HG03039 (cell line): ENCODE data around the gene SLC39A11.
A peak's percentile ranks its signal among the peaks of the same experiment; 100 is the strongest.
"Not testable (repeated sequence)": the region's sequence is repeated elsewhere in the genome, so short reads cannot be mapped to it uniquely, and the experiment has no call there.

ENCODE experiments used
- ATAC-seq: cut with Tn5 transposase; IDR thresholded peaks from one replicate; pipeline ENCODE4 v1.9.1; 2021; ENCODE audit warnings: mild to moderate bottlenecking, moderate library complexity; ENCODE audit not compliant: unreplicated experiment

Gene SLC39A11, protein sequence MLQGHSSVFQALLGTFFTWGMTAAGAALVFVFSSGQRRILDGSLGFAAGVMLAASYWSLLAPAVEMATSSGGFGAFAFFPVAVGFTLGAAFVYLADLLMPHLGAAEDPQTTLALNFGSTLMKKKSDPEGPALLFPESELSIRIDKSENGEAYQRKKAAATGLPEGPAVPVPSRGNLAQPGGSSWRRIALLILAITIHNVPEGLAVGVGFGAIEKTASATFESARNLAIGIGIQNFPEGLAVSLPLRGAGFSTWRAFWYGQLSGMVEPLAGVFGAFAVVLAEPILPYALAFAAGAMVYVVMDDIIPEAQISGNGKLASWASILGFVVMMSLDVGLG

DNA sequence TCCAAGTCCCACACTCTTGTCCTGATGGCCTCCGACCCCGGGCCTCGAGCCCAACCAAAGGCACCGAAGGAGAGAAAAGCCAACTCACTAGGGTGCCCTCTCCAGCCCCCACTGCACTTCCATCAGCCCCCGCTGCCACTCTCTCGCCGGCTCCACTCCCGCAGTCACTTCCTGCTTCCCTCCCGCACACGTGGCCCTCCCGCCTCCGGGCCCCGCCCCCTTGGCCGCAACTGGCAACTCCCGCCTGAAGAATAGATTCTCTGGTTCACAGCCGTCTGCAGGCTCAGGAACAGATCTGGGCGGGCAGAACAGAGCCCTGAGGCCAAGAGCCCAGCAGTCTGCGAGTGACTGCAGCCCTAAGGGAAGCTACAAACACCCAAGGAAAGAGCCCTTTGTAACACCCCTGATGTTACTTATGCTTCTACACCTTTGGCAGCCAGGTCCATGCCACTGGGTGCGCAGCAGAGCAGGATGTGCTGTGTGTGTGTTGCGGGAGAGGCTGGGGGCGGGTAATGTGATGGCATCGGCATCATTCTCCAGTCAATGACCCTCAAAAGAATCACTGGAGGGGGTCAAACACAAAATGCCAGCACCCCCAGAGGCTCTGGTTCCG is at the start of gene SLC39A11:
Gene SLC39A11 (minus strand): TSS at position 166 of the 613 bp plus-strand sequence. CDS start 3,924 bp downstream, outside the sequence.
- ATAC-seq: peak; percentile 93

DNA sequence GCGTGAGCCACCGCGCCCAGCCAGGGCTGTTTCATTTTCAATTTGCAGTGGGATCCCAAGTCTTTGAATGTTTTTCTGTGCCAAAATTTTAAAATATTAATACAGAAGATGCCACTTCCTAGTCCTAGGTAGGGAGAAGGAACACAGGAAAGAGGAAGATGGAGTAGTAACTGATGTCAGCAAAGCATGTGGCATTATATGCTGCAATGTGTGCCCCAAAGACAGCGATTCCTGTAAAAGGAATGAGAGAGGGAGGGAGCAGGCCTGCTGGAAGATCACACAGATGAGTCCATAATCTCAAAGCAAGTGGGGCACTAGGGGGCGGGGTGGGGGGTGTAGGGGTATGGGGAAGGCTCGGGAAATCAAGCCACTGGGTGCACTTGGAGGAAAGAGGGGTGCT is 48.9 kb upstream of the SLC39A11 start:
- ATAC-seq: no peak

DNA sequence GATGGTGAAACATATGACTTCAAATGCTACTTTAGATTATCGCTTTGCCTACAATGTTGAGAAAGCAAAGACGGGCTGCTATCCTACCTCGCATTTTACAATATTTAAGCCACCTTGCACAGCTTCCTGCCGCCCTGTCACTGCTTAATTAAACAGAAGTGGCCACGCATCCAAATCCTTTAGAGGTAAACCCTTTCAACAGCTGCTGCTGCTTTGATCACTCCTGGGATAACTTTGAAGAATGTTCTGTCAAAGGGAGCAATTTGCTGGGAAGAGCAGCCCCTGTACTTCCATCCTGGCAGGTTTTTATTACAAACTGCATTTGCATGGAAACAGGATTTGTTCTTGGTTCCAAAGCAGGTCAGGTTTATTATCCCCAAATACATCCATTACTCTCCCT is 48.1 kb upstream of the SLC39A11 start:
- no peak for ATAC-seq

DNA sequence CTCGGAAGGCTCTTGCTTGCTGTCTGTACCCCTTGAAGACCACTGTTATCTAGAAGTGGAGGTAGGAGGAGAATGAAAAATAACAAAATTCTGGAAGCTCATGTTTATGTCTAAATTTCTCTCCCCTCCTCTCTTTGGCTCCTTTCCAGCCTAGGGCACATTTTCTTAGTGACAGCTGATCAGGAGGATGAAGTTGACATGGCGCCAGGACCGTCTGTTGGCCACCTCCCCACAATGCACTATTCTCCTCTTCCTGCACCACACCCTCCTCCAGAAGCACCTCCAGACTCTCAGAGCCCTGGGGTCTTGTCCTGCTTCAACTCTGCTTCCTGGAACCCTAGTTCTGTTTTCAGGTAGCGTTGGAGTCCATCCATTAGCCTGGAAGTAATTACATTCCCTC is 46.8 kb upstream of the SLC39A11 start:
- ATAC-seq: no peak

DNA sequence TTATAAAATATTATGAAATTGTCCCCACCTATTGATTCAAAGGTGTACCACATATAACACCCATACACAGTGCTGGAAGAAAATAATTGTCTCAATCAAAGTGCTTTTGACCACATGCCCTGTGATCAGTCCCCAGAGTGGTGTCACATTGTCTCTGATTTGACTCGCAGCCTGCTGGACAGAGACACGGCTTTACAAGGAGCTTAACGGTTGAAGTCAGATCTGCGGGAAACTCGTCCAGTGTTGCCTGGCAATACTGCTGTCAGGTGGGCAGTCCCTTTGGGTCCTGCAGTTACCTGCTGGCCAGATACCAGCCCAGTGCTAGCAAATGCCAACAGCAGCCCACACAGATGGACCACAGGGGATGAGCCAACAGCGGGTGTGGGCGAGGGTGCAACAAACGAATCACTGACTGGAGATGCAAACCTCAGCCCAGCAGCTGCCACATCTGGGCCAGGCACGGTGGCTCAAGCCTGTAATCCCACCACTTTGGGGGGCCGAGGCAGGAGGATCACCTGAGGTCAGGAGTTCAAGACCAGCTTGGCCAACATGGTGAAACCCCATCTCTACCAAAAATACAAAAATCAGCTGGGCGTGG is 46.2 kb upstream of the SLC39A11 start:
- ATAC-seq: no peak

DNA sequence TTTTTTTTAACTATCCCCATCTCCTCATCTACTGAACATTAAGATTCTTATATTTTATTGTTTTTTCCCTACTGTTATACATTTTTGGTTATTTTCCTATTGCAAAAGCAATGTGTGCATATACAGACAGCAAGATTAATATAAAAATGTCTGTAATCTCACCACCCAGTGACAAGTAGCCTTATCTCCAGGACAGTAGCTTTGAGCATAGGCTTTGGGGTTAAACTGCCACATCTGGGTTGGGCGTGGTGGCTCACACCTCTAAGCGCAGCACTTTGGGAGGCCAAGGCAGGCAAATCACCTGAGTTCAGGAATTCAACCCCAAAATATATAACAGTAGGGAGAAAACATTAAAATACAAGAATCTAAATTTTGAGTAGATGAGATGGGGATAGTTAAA is 44.9 kb upstream of the SLC39A11 start:
- ATAC-seq: no peak

DNA sequence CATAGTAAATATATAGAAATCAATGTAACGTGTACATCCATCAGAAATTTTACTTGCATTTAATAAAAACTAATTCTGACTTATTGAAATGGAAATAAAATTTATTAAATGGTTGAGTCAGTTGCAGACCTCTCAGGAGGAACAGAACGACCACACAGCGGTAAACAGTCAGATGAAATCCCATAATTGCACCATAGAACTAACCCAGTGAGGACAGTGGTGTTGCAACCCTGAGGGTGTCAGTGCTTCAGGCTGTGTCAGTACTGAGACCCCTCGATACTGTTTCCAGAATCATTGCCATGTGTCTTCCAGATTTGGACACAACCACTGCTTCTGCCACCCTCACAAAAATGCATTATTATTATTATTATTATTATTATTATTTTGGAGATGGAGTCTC is 43.3 kb upstream of the SLC39A11 start:
- ATAC-seq: no peak

DNA sequence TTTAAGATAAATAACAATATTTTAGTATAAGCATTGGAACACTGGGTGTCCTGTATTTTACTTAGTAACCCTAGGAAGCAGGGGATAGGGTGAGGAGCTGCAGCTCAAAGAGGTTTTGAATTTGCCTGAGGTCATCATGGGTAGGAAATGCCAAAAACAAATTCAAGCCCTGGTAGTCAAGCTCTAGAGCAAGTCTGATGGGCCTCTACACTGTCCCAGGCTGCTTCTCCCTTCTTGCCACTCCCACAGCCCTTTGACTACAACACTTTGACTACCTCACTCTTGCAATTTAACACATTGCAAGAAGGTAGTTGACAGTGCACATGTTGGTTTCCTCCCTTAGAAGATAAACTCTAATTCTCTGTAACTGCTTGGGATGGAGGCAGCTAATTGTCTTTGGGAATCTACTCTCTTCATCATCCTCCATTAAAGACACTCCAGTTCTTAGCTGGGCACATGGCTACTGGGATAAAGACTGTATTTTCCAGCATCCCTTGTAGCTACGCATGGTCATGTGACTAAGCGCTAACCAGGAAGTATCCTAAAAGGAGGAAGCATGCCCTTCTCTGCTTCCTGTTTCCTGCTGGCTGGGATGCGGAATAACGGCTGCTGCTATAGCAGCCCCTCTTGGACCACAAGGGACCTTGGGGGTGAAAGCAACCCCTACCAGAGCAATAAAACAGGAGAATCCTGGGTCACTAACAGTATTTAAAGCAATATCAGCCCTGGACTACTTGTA is 41.6 kb upstream of the SLC39A11 start:
- ATAC-seq: no peak

DNA sequence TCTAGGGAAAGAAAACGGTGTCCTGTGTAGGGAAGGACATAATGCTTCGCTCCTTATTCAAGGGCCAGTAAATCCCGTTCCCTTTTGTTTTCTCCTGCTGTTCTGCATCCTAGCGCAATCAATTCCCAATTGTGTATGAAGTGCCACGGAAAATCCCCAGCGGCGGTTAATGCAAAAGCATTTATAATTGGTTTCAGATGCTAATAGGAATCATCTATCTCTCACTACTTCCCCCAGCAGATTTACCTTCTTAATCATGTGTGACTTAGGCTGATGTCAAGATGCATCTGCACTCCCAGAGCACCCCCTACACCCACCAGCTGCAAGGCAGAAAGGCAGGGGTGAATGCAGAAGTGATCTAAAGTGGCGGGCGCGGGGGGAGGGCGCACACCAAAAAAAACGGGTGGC is 39.6 kb upstream of the SLC39A11 start:
- ATAC-seq: no peak

DNA sequence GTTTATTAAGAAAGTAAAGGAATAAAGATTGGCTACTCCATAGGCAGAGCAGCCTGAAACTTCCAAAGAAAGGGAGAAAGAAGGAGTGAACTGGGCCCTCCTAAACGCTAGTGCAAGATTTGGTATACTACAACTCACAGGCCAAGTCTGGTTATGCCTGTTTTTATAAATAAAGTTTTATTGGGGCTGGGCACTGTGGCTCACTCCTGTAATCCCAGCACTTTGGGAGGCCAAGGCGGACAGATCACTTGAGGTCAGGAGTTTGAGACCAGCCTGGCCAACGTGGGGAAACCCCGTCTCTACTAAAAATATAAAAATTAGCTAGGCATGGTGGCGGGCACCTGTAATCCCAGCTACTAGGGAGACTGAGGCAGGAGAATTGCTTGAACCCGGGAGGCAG is 39.0 kb upstream of the SLC39A11 start:
- ATAC-seq: not testable (repeated sequence)

DNA sequence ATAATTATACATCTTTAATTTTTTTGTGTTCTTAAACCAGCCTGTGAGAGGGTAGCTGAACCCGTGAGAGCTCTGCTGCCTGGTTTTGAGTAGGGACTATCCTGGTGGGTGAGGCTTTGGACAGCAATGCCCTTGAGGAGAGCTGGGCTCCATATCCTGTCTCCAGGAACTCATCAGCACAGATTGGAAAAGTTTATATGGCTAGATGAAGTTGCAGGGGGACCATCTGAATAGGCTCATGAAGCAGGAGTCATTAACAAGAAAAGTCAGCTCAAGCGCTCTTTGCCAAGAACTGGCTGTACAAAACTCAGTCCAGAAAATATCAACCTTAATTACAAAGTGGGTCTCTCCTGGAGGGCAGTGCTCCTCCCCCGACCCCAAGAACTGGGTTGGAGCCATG is 38.5 kb upstream of the SLC39A11 start:
- no peak for ATAC-seq

DNA sequence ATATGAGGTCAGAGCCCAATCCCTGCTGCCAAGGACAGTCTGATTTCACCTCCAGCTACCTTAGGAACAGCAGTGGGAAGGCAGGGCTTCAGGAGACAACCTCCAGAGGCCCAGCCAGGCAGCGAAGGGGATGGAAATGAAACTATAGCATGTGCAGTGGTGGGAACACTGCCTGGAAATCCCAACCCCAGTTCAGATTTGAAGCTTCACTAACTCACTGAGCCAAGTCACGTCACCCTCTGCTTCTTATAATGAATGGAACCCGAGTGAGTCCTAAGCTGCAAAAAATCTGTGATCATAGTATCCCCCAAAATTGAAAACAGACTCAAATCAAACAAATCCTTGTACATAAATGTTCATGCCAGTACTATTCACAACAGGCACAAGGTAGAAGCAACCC is 36.0 kb upstream of the SLC39A11 start:
- ATAC-seq: no peak

DNA sequence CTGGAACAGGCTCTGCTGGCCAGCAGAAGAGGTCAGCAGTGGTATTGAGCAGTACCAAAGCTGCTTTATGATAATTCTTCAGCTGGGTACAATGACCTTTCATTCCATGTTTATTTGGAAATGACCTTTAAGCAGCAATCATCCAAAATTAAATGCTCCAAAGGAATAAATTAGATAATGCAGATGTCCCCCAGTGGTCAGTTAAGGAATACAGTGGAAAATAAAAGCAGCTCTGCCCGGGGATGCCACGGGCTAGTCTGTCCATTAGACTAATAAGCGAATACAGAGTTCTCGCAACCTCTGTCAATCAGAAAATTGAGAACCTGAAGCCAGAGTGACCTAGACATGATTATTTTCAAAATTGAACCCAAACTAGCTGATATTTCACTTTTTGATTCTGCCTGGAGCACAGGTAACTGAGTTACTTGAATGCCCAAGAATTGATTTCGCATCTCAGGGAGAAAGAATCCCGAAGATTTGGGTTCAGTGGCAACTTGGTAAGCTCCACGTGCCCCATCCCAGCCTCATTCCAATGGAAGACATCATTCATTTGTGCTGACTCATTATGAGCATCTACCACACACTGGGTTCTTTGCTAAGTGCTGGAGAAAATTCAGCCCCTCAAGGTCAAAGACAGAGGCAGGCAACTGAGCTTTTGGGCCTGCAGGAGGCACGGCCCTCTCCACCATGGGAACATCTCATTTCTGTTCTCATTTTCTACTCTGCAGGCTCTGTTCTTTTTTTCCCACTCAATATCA is 34.4 kb upstream of the SLC39A11 start:
- no peak for ATAC-seq

DNA sequence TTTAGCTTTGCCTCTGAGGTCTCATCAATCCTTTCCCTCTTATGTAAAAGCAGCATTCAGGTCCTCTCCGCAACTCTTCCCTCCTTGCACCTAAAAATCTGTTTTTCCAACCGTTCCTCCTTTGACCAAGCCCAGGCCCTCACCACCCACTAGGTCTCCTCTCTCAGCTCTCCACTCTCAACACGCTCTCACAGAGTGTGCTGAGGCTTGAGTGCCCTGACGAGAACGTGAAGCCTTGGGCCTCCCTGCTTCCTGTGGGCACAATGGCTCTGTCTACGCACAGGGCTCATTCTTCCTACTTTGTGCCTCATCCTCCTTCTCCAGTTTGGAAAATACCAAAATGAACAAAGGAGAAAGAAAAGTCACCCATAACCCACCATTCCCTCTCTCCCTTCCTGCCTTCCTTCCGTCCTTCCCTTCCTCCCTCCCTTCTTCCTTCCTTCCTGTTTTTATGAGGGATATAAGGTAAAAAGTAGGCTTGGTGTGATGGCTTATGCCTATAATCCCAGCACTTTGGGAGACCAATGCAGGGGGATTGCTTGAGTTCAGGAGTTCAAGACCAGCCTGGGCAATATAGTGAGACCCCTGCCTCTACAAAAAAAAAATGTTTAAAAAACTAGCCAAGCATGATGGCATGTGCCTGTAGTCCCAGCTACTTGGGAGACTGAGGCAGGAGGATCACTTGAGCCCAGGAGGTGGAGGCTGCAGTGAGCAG is 31.3 kb upstream of the SLC39A11 start:
- ATAC-seq: no peak

DNA sequence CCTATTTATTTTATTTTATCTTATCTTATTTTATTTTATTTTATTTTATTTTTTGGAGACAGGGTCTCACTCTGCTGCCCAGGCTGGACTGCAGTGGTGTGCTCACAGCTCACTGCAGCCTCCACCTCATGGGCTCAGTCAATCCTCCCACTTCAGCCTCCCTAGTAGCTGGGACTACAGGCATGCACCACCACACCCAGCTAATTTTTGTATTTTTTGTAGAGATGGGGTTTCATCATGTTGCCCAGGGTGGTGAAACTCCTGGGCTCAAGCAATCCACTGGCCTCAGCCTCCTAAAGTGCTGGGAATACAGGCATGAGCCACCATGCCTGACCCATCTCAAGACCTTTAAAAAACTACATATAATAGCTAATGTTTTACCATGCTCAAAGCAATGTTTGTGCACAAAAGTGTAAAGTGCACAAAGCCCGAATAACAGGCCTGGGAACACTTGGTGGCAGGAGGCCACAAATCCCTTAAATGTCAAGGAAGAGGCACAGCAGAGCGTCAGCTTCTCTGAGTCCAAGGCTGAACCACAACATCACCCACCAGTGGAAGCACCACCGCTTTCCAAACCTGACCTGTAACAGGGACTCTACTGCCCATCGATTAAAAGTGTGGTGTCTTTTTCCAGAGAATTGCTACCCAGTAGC is 30.6 kb upstream of the SLC39A11 start:
- no peak for ATAC-seq

DNA sequence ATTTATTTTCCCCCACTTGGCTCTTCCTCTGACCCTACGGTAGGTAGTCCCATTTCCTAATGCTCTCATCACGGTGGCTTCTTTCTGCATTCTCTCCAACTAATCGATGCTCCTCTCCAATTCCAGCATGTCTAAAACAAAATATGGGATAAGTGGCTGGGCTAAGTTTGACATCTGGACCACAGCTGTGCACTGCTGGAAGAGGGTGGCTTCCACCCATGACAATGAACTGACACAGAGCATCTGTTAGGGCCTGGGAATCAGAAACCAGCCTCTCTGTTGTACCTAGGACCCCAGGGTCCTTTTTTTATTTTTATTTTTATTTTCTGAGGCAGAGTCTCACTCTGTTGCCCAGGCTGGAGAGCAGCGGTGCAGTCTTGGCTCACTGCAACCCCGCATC is 29.0 kb upstream of the SLC39A11 start:
- ATAC-seq: no peak

DNA sequence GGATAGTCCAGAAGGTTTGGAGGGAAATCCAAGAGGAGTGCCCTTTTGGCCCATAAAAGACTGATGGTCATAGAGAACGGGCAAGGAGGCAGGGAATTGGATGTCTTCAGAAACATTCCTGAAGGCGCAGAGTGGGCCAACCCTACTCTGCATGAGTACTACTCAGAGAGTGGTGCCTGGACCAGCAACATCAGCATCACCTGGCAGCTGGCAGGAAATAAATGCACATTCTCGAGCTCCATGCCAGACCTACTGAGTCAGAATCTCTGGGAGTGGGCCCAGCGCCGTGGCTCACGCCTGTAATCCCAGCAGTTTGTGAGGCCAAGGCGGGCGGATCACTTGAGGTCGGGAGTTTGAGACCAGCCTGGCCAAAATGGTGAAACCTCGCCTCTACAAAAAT is 27.1 kb upstream of the SLC39A11 start:
- ATAC-seq: no peak

DNA sequence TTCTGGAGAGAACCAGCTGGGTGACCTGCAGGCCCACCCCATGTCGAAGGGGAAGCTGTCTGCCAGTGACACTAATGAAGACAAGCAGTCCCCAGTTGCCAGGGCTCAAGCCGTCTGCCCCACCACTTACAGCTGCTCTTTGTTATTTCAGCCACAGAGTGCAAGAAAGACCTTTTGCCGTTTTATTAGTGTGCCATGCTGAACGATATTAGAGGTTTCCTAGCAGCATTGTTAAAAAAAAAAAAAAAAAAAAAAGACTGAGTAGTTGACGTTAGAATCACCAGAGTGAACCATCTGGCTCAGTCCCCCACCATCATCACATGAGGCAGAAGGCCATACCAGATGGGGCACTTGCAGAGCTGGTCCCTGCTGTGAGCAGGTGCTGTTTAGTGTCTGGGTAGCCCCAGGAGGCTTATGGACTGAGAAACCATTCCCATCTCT is 26.5 kb upstream of the SLC39A11 start:
- no peak for ATAC-seq

DNA sequence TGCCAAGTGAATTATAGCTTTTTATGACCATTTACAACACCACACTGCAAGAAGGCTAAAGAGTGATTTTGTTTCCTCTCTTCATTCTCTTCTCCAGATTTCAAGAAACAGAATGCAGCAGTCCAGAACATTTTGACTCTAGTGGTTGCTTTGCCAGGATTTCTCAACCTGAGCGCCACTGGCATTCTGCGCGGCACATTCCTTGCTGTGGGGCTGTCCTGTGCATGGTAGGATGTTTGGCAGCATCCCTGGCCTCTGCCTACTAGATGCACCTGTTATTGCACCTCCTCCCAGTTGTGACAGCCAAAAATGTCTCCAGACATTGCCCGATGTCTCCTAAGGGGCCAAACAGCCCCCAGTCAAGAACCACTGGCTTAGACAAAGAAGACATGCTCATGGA is 25.7 kb upstream of the SLC39A11 start:
- no peak for ATAC-seq

DNA sequence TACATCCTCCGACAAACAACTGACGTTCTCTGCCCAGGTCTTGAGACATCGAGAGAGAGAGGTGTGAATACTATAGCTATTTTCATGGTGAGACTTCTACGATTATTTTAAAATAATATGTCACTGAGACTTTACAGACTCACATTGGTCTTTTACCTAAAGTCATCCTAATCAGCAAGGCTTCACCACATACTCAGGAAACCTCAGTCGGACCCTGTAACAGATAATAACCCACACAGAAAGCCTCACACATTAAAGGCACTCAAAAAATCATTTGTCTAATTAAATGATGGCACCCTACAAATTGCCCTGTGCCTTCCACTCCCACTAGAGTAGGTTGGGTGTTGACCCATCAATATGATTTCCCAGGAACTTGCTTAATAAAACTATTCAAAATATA is 19.8 kb upstream of the SLC39A11 start:
- no peak for ATAC-seq
